Stimulated activated CD4-positive, alpha-beta T cell treated with anti-CD3 and anti-CD28 coated beads, Interleukin-15, amount 100 ng/mL, for 48 hours (primary cell): Measurements from ENCODE around the gene SEC14L5.
"Not testable (repeated sequence)": the region's sequence is repeated elsewhere in the genome, so short reads cannot be mapped to it uniquely, and the experiment has no call there.

ENCODE experiments used
- DNase-seq, 2 donors: peaks; one replicate each; pipeline ENCODE4 v3.0.0-alpha.2; 2020; ENCODE audit warnings: low read depth in 2 of 2

Gene SEC14L5

GRCh38 chr16:4929619-4930018 lies 28.5 kb upstream of the SEC14L5 start:
- not testable (repeated sequence) for DNase-seq

GRCh38 chr16:4931381-4931780 lies 26.7 kb upstream of the SEC14L5 start:
- no peak for DNase-seq

- no peak for DNase-seq
Measured at GRCh38 chr16:4933433-4933832, 24.7 kb upstream of the SEC14L5 start.

- no peak for DNase-seq
Measured at GRCh38 chr16:4933871-4934395, 24.2 kb upstream of the SEC14L5 start.

- DNase-seq = no peak
Measured at GRCh38 chr16:4934591-4934990, 23.5 kb upstream of the SEC14L5 start.

- DNase-seq = no peak
Measured at GRCh38 chr16:4935241-4935855, 22.8 kb upstream of the SEC14L5 start.

GRCh38 chr16:4936181-4936990 lies 21.7 kb upstream of the SEC14L5 start:
- DNase-seq = no peak

GRCh38 chr16:4936991-4937781 lies 20.9 kb upstream of the SEC14L5 start, which contains the start of gene PPL:
TSS of gene PPL (minus strand) at chr16:4937148. CDS start at chr16:4937045, 103 bp downstream.
- no peak for DNase-seq

DNA sequence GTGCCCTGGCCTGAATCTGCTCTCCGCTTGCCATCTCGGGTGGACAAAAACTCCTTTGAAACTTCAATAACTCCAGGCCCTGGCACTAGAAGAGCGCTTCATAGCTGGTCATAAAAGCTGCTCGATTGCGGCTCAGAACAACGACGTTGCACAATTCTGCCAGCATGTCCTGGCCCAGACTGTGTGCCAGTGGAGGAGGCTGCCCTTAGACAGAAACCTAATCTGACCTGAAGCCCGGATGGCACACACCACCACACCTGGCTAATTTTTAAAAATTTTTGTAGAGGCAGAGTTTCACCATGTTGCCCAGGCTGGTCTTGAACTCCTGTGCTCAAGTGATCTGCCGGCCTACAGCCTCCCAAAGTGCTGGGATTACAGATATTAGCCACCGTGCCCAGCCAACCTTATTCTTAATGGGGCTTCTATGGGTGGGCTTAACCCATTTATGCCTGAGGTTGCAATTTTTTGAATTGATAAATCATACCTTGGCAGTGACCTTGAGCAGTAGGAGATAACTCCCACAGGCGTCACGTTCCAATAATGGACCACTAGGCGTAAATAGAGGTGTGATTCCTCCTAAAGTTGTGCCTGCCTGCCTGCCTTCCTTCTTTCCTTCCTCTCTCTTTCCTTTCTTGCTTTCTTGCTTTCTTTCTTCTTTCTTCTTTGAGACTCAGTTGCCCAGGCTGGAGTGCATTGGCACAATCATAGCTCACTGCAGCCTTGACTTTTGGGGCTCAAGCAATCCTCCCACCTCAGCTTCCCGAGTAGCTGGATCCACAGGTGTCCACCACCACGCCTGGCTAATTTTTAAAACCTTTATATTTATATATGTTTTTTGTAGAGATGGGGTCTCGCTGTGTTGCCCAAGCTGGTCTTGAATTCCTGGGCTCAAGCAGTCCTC lies 20.1 kb upstream of the SEC14L5 start:
- DNase-seq = no peak

DNA sequence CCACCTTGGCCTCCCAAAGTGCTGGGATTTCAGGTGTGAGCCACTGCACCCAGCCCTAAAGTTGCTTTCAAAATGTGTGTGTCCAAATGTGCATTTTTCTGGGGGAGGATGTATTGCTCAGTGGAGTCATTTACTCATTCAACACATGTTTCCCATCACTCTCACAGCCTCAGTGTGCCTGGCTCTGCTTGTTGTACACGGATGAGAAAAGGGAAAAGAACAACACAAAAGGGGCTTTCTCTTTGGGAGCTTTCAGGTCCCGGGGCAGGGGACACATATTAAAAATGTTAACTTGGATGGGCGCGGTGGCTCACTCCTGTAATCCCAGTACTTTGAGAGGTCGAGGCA lies 19.5 kb upstream of the SEC14L5 start:
- DNase-seq = no peak

GRCh38 chr16:4940719-4941118 lies 17.4 kb upstream of the SEC14L5 start:
- no peak for DNase-seq

GRCh38 chr16:4942481-4942880 lies 15.6 kb upstream of the SEC14L5 start:
- no peak for DNase-seq

DNA sequence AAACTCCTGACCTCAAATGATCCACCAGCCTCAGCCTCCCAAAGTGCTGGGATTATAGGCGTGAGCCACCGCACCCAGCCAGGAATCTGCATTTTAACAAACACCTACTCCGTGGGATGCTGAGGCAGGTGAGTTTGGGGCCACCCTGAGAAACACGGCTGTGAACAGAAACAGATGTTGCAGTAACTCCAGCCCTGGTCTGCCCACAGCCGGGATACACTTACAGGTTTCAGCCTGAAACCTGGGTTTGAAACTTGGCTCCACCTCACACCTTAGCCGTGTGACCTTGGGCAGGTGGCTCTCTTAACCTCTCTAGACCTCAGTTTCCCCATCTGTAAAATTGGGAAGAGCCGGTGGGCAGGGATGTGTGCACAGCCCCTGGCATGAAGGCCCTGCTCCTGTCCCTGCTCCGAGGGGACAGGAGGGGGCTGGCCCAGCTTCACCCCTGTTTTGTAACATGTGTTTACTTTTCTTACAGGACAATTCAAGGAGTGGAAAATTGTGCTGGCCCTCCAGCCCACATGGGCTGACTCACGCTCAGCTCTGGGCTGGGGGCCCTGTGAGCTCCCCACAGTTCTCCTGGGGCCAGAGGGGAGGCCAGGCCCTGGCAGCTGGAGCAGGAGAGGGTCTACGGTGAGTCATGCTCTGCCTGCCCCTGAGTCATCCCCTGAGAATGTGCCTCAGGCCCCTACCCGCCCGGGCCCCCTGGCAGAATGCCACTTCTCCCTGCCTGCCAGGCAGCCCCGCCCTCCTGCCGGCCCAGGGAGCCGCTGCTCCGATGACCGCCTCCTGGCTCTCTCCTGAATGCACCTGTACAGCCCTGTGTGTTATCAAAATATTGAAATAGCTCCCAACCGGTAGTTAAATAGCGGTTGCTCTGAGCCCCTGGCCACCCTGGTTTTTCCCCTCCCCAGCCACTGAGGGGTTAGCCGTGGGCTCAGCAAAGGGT lies 13.5 kb upstream of the SEC14L5 start:
- no peak for DNase-seq

DNA sequence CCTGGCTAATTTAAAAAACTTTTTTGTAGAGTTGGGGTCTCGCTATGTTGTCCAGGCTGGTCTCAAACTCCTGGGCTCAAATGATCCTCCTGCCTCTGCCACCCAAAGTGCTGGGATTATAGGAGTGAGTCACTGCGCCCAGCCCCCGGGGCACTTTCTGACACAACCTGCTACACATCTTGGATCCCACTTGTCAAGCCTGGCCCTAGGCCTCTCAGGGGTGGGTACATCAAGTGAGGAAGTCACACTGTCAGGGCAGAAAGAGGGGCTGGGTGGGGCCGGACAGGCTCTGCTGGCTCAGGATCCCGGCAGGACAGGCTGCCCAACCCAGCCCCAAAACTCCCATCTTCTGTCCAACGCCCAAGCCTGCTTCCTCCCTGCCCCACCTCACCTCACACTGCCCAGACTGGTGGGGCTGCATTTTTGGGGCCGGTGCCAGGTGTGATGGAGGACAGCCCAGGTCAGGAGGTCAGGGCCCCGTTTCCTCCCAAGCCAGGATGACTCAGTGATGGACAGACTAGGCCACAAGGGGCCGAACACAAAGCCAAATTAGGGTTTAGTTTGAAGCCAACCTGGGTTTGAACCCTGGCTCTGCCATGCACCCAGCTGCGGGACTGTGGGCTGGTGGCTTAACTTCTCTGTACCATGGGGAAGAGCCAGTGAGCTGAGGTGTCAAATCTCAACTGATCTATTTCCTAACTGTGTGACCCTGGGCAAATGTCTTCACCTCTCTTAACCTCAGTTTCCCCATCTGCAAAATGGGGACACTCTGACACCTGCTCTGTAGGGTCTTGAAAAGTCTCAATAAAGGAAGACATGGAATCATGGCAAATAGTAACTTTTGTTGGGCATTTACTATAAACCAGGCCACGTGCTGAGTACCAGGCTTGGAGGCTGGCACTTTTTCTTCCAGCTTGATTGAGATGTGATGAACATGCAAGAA lies 12.3 kb upstream of the SEC14L5 start:
- no peak for DNase-seq

- DNase-seq = no peak
Measured at GRCh38 chr16:4946917-4947316, 11.2 kb upstream of the SEC14L5 start.

DNA sequence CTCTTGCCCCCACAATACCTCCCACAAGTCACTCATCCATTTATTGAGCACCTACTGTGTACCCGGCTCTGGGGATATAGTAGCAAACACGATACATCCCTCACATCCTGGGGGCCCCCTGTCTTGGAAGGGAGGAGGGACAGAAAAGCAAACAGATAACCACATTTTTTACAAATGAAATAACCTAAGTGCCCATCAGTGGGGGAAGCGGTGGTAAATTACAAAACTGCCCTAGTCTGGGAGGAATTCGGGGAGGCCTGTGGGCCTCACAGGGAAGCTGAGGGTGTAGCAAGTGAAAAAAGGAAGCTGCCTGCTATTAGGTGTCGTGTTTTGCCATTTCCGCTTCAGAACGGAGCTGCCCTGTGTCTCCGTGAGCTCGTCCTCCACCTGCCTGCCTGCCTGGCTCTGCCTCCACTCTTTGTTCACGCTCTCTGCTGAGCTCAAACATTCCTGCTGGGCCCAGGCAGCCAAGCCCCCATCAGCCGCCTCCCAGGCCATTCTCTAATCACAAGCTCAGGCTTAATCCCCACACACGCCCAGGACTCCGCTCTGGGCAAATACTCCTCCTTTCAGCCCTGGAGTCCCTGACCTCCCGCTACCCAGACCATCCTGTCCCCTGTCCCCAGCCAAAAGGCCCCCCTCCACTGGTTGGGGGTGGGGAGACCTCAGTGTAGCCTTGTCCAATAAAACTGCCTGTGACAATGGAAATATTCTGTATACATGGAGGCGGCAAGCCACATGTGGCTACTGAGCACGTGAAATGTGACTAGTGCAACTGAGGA lies 10.2 kb upstream of the SEC14L5 start:
- no peak for DNase-seq

DNA sequence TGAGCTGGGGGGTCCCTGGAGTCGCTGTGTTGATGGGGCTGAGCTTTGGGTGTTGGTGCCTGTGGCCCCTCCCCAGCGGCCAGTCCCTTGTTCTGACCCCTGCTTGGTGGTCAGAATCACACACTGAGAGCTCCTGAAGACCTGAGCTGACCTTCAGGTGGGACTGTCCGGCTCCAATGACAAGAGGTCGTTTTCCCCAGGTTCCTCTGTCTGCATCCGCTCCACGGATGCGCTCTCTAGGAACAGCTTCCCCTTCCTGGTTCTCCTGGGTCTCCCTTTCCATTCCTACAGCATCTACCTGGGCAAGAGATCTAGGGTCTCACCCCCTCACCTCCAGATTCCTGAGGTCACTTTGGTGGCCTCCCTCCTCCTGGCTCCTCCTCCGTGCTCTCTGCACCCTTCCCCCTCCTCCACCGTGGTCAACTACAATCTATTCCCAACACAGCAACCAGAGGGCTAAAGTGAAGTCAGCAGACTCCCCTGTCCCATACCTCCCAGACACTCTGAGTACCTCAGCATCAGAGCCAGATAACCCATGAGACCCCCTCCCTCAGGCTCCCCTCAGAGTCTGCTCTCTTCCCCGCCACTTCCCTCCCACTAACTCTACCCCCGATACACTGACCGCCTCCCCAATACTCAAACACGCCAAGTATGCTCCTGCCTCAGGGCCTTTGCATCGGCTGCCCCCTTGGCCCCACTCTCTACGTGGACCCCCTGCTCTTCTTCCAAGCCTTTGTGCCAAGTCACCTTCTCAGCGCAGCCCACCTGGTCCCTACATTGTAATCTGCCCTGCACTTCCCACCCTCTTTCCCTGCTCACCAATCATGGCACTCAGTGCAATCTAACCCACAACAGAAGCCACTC lies 9.0 kb upstream of the SEC14L5 start:
- no peak for DNase-seq
